ENCODE data around the gene SIRT7.

GRCh38 chr17:81909231-81909630 lies 8.7 kb downstream of the SIRT7 start:
- TF ChIP-seq TAF1 (IDR thresholded peaks at IDR 0.05; ENCODE audit: low read depth) (no peak), CTCF (IDR thresholded peaks at IDR 0.05; ENCODE audit: poor library complexity, severe bottlenecking) (no peak)
